ENCODE data around the gene SELENOI. TPM values are rescaled to one million over a fixed set of nuclear protein-coding genes. Genes with fewer than 3 reads are reported as not detected.

SELENOI gene
- total RNA-seq, 2 experiments from 2014 or later: 31.9 to 34.2 TPM

Other genes with a start within 250 kb of the SELENOI start
- gene GAREM2, start 173.1 kb upstream of the SELENOI start, total RNA-seq: 1 to 10 TPM; 1.4 to 2.8 TPM
- gene HADHA, start 101.5 kb upstream of the SELENOI start, total RNA-seq: 100 to 1,000 TPM; 129 to 130 TPM
- 10 to 100 TPM; 73.8 to 78.1 TPM for gene HADHB, start 101.2 kb upstream of the SELENOI start, total RNA-seq
- gene ADGRF3, start 646 bp downstream of the SELENOI start, total RNA-seq: 1 to 10 TPM; 1.4 to 3.7 TPM
- not detected for gene DRC1, start 55.8 kb downstream of the SELENOI start, total RNA-seq
- gene OTOF, start 132.0 kb downstream of the SELENOI start, total RNA-seq: 1 to 10 TPM; 1.6 to 1.9 TPM